SK-N-SH treated with all-trans-retinoic acid at 6 μM for 48 hours (cell line): ENCODE data around the gene IFNA4.
"Not testable (repeated sequence)": the region's sequence is repeated elsewhere in the genome, so short reads cannot be mapped to it uniquely, and the experiment has no call there.

ENCODE experiments used
- ARNTL ChIP-seq: fragments of 450-650 bp; formaldehyde crosslinking; IDR thresholded peaks from 2 replicates; pipeline ENCODE4 v1.5.0; 2020; ENCODE audit warnings: low read depth, mild to moderate bottlenecking, moderate library complexity, borderline replicate concordance
- CREB5 ChIP-seq: fragments of 250-450 bp; sonication (Bioruptor Pico); IDR thresholded peaks from 2 replicates; pipeline ENCODE4 v1.5.1; 2020; ENCODE audit warnings: low read depth, mild to moderate bottlenecking, moderate library complexity
- ESRRG ChIP-seq: fragments of 250-450 bp; sonication (Bioruptor Pico); IDR thresholded peaks from 2 replicates; pipeline ENCODE4 v1.6.1; 2021; ENCODE audit warnings: mild to moderate bottlenecking
- PATZ1 ChIP-seq: fragments of 250-450 bp; sonication (Bioruptor Pico); IDR thresholded peaks from 2 replicates; pipeline ENCODE4 v1.8.0; 2020; ENCODE audit warnings: mild to moderate bottlenecking, moderate library complexity, borderline replicate concordance
- SNAI2 ChIP-seq: fragments of 250-450 bp; sonication (Bioruptor Pico); IDR thresholded peaks from 2 replicates; pipeline ENCODE4 v1.5.0; 2020; ENCODE audit warnings: mild to moderate bottlenecking, moderate library complexity

- not testable (repeated sequence) for TF ChIP-seq CREB5 (CRISPR knock-in tag); SNAI2 (CRISPR knock-in tag); ESRRG (CRISPR knock-in tag); ARNTL (CRISPR knock-in tag); PATZ1
Measured at GRCh38 chr9:21207043-21207442, 19.7 kb upstream of the IFNA4 start, which contains the start of gene IFNA10.
